ENCODE results near the gene RTP5. TPM values are rescaled to one million over a fixed set of nuclear protein-coding genes. Genes with fewer than 3 reads are reported as not detected.
"Not testable (repeated sequence)": the region's sequence is repeated elsewhere in the genome, so short reads cannot be mapped to it uniquely, and the experiment has no call there.

Gene RTP5
- not detected in 2 replicates for total RNA-seq (2014; rRNA removed; shearing (Covaris generic))
- not detected in 2 replicates for polyA plus RNA-seq (2016; fragmentation: Nextera tagmentation; extraction: Ambion mirVana)

- peaks cover under 1% of the 10 kb centered on the region; the same call in 1 of the 2 replicates for H3F3A ChIP-seq (ENCODE audit: insufficient read depth)
- no peaks in the 10 kb centered on the region for H3K4me1 ChIP-seq (ENCODE audit: insufficient read depth)
- no peaks in the 10 kb centered on the region for H3K9me2 ChIP-seq (ENCODE audit: insufficient read depth)
- in situ Hi-C loops (cut with MboI): no loop called here
- no peak within 1 kb of the TSS for H3K9ac ChIP-seq
- H4K20me1 ChIP-seq (ENCODE audit: insufficient read depth): no peaks in the 10 kb centered on the region
- no peak within 1 kb of the TSS for H3K4me2 ChIP-seq (ENCODE audit: unreplicated experiment)
- H3K4me3 ChIP-seq: no peak within 1 kb of the TSS
- H2AFZ ChIP-seq: no peak within 1 kb of the TSS
- no peaks in the 10 kb centered on the region for H3K36me3 ChIP-seq (ENCODE audit: low read depth)
- no peak within 1 kb of the TSS for H3K27ac ChIP-seq
- peak; percentile 38 for DNase-seq
- H3K9me3 ChIP-seq (ENCODE audit: low read depth): no peaks in the 10 kb centered on the region
- H3K27me3 ChIP-seq (replicated peaks; ENCODE audit: insufficient read depth): peaks cover 16% of the 10 kb centered on the region
- TF ChIP-seq EZH2 (IDR thresholded peaks at IDR 0.05; ENCODE audit: insufficient read depth, poor library complexity, severe bottlenecking) (no peak), EZH2phosphoT487 (IDR thresholded peaks at IDR 0.05; ENCODE audit: insufficient read depth, low read depth) (no peak)
- WGBS, 2 experiments (ENCODE audit: low coverage in 1 of 2, low lambda C conversion rate in 2 of 2, missing lambda C conversion rate in 2 of 2): 51 to 52% methylated on average over 30 to 31 of the region's 33 CpGs
- H3K79me2 ChIP-seq (ENCODE audit: insufficient read depth): no peaks in the 10 kb centered on the region
Measured at GRCh38 chr2:241869087-241869961, at the start of gene RTP5. Gene RTP5 (plus strand): TSS chr2:241869729. CDS start chr2:241869757, 28 bp downstream.

- in situ Hi-C loops (cut with MboI); H3K4me1 ChIP-seq (ENCODE audit: insufficient read depth); H4K20me1 ChIP-seq (ENCODE audit: insufficient read depth); H3K9ac ChIP-seq; H2AFZ ChIP-seq; H3K79me2 ChIP-seq (ENCODE audit: insufficient read depth); DNase-seq; H3K4me3 ChIP-seq; H3F3A ChIP-seq (ENCODE audit: insufficient read depth); H3K9me3 ChIP-seq (ENCODE audit: low read depth); H3K4me2 ChIP-seq (ENCODE audit: unreplicated experiment); H3K9me2 ChIP-seq (ENCODE audit: insufficient read depth); H3K36me3 ChIP-seq (ENCODE audit: low read depth); H3K27ac ChIP-seq: not testable (repeated sequence)
- peaks cover 14% of the 10 kb centered on the region; the same call in 1 of the 2 replicates for H3K27me3 ChIP-seq (replicated peaks; ENCODE audit: insufficient read depth)
- 72 to 74% methylated on average over 24 to 27 of the region's 27 CpGs for WGBS, 2 experiments (ENCODE audit: low coverage in 1 of 2, low lambda C conversion rate in 2 of 2, missing lambda C conversion rate in 2 of 2)
Measured at GRCh38 chr2:241819947-241820624, 49.4 kb upstream of the RTP5 start.

GRCh38 chr2:241820625-241821384, 48.7 kb upstream of the RTP5 start:
- Histone ChIP-seq H3K9me3 (ENCODE audit: low read depth) (no peaks in the 10 kb centered on the region), H3K9ac (no peak overlapping the region), H3K27ac (no peak overlapping the region), H3F3A (ENCODE audit: insufficient read depth) (no peaks in the 10 kb centered on the region), H4K20me1 (ENCODE audit: insufficient read depth) (no peaks in the 10 kb centered on the region), H3K4me3 (no peak overlapping the region), H2AFZ (no peak overlapping the region), H3K9me2 (ENCODE audit: insufficient read depth) (no peaks in the 10 kb centered on the region), H3K4me2 (ENCODE audit: unreplicated experiment) (no peak overlapping the region), H3K79me2 (ENCODE audit: insufficient read depth) (no peaks in the 10 kb centered on the region), H3K4me1 (ENCODE audit: insufficient read depth) (no peaks in the 10 kb centered on the region), H3K36me3 (ENCODE audit: low read depth) (no peaks in the 10 kb centered on the region), H3K27me3 (replicated peaks; ENCODE audit: insufficient read depth) (peaks cover 14% of the 10 kb centered on the region; the same call in 1 of the 2 replicates)
- in situ Hi-C loops (cut with MboI): no loop called here
- DNase-seq: no peak
- no peak for TF ChIP-seq EZH2phosphoT487 (IDR thresholded peaks at IDR 0.05; ENCODE audit: insufficient read depth, low read depth)
- no peak for TF ChIP-seq EZH2 (IDR thresholded peaks at IDR 0.05; ENCODE audit: insufficient read depth, poor library complexity, severe bottlenecking)
- WGBS, 2 experiments (ENCODE audit: low coverage in 1 of 2, low lambda C conversion rate in 2 of 2, missing lambda C conversion rate in 2 of 2): 74 to 80% methylated on average over 25 to 29 of the region's 31 CpGs

Data from GM23248 (cell line).